Measurements from ENCODE around the gene NCDN.
A peak's percentile ranks its signal among the peaks of the same experiment; 100 is the strongest.

The NCDN gene

GRCh38 chr1:35560256-35561225 lies 2.9 kb downstream of the NCDN start:
- TF ChIP-seq CTCF (conservative IDR thresholded peaks at IDR 0.05): no peak
- no peak for TF ChIP-seq ZFX (IDR thresholded peaks at IDR 0.05)
- peak overlapping the region; percentile 59 for H3K27ac ChIP-seq

GRCh38 chr1:35561297-35561971 lies 3.8 kb downstream of the NCDN start:
- TF ChIP-seq ZFX (IDR thresholded peaks at IDR 0.05) (no peak), CTCF (conservative IDR thresholded peaks at IDR 0.05) (no peak)
- H3K27ac ChIP-seq: peak overlapping the region; percentile 59

GRCh38 chr1:35561972-35562680 lies 4.5 kb downstream of the NCDN start:
- TF ChIP-seq CTCF (conservative IDR thresholded peaks at IDR 0.05) (no peak), ZFX (IDR thresholded peaks at IDR 0.05) (no peak)
- no peak overlapping the region for H3K27ac ChIP-seq

GRCh38 chr1:35563166-35563565 lies 5.6 kb downstream of the NCDN start:
- TF ChIP-seq ZFX (IDR thresholded peaks at IDR 0.05) (no peak), CTCF (conservative IDR thresholded peaks at IDR 0.05) (no peak)
- no peak overlapping the region for H3K27ac ChIP-seq

GRCh38 chr1:35564037-35564883 lies 6.7 kb downstream of the NCDN start:
- TF ChIP-seq CTCF (conservative IDR thresholded peaks at IDR 0.05): peak; percentile 90
- TF ChIP-seq ZFX (IDR thresholded peaks at IDR 0.05): no peak
- H3K27ac ChIP-seq: no peak overlapping the region

- TF ChIP-seq ZFX (IDR thresholded peaks at IDR 0.05) (no peak), CTCF (conservative IDR thresholded peaks at IDR 0.05) (peak; percentile 69)
- H3K27ac ChIP-seq: no peak overlapping the region
Measured at GRCh38 chr1:35564884-35565741, 7.5 kb downstream of the NCDN start.

Data from C4-2B (cell line).